GM04503 (cell line): ENCODE data around the gene MYO1H.
"Not testable (repeated sequence)": the region's sequence is repeated elsewhere in the genome, so short reads cannot be mapped to it uniquely, and the experiment has no call there.

Experiments used
- DNase-seq: peaks from one replicate; pipeline ENCODE4 v3.0.0-alpha.2; 2012; ENCODE audit warnings: low read depth

MYO1H gene

GRCh38 chr12:109343677-109344076 is 4.0 kb upstream of the MYO1H start:
- DNase-seq = no peak

GRCh38 chr12:109345428-109345827 is 2.3 kb upstream of the MYO1H start:
- no peak for DNase-seq

GRCh38 chr12:109346920-109347319 is 780 bp upstream of the MYO1H start:
- no peak for DNase-seq

GRCh38 chr12:109352184-109352583 is 4.5 kb downstream of the MYO1H start:
- no peak for DNase-seq

GRCh38 chr12:109356577-109356976 is 8.9 kb downstream of the MYO1H start:
- no peak for DNase-seq

- DNase-seq = no peak
These were observed 9.3 kb downstream of the MYO1H start for GRCh38 chr12:109357032-109357431.

- DNase-seq = no peak
These were observed 10.6 kb downstream of the MYO1H start for GRCh38 chr12:109358154-109358869.

GRCh38 chr12:109359131-109359690 is 11.5 kb downstream of the MYO1H start:
- DNase-seq = no peak

- no peak for DNase-seq
These were observed 22.1 kb downstream of the MYO1H start for GRCh38 chr12:109369831-109370230.

- no peak for DNase-seq
These were observed 29.5 kb downstream of the MYO1H start for GRCh38 chr12:109377139-109377685.

GRCh38 chr12:109378569-109378968 is 30.9 kb downstream of the MYO1H start:
- DNase-seq = no peak

GRCh38 chr12:109382031-109382430 is 34.3 kb downstream of the MYO1H start:
- no peak for DNase-seq

- DNase-seq = no peak
These were observed 35.5 kb downstream of the MYO1H start for GRCh38 chr12:109383240-109383639.

- DNase-seq = peak; percentile 35
These were observed 37.8 kb downstream of the MYO1H start for GRCh38 chr12:109385339-109386058.

- DNase-seq = no peak
These were observed 38.3 kb downstream of the MYO1H start for GRCh38 chr12:109386059-109386433.

GRCh38 chr12:109387425-109388166 is 39.9 kb downstream of the MYO1H start:
- no peak for DNase-seq

- no peak for DNase-seq
These were observed 40.5 kb downstream of the MYO1H start for GRCh38 chr12:109388167-109388563.

GRCh38 chr12:109389146-109389545 is 41.4 kb downstream of the MYO1H start:
- no peak for DNase-seq

- no peak for DNase-seq
These were observed 46.0 kb downstream of the MYO1H start for GRCh38 chr12:109393437-109394345.

- DNase-seq = no peak
These were observed 47.2 kb downstream of the MYO1H start for GRCh38 chr12:109394891-109395290.

GRCh38 chr12:109404841-109405240 is 57.1 kb downstream of the MYO1H start:
- DNase-seq = not testable (repeated sequence)
